Ectodermal cell (in vitro differentiated cells): ENCODE data around the gene KCNK4.

Source experiments
- H3K27ac ChIP-seq: 2 replicates; pipeline ENCODE4 v1.7.0; 2013; ENCODE audit warnings: mild to moderate bottlenecking, low read depth, low read length; ENCODE audit not compliant: insufficient read depth, poor library complexity, severe bottlenecking
- H3K27me3 ChIP-seq: 2 replicates; pipeline ENCODE4 v1.7.0; 2013; ENCODE audit warnings: mild to moderate bottlenecking, low read length; ENCODE audit not compliant: insufficient read depth, control insufficient read depth, poor library complexity, severe bottlenecking
- H3K36me3 ChIP-seq: one replicate; pipeline ENCODE4 v1.7.0; 2013; ENCODE audit warnings: low read length; ENCODE audit not compliant: control insufficient read depth, insufficient read depth
- H3K4me1 ChIP-seq: one replicate; pipeline ENCODE4 v1.7.0; 2013; ENCODE audit warnings: low read length; ENCODE audit not compliant: control insufficient read depth, insufficient read depth
- H3K4me3 ChIP-seq: 2 replicates; pipeline ENCODE4 v1.7.0; 2013; ENCODE audit warnings: low read depth, low read length, control low read depth; ENCODE audit not compliant: insufficient read depth
- H3K9me3 ChIP-seq: 2 replicates; pipeline ENCODE4 v1.7.0; 2013; ENCODE audit warnings: mild to moderate bottlenecking, low read length, moderate library complexity; ENCODE audit not compliant: control insufficient read depth
- WGBS, 2 experiments: methylation state at CpG; one replicate each; pipeline ENCODE4 v1.1.7; 2013; ENCODE audit warnings: missing lambda C conversion rate in 2 of 2; 5-methylcytosine and 5-hydroxymethylcytosine counted together

Gene KCNK4

DNA sequence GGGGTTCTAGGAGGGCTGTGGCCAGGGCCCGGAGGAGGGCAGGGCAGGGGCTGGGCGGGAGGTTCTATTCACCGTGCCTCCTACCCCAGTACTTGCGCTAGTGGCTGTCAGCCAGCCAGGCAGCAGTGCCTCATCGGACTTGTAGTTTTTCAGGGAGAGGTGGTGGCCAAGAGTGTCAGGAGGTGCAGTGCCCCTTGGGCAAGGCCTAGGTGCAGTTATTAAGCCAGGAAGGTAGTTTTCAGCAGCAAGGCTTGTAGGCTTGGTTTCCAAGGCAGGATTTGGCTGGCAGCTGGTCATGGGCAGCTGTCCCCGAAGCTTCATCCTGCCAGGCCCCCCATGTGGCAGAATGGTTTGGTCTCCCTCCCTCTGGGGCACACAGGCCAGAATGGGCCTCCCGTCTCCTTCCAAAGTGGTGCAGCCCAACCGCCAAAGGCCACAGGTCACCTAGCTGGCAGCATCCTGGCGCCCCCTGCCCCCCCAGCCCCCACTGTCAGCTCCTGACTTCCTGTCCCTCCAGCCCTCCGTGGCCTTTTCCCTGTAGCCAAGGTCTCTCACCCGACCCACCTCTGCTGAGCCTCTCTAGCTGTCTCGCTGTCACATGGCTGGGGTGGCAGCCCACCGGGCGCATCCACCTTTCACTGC, 57.4 kb downstream of the KCNK4 start:
- no peaks in the 10 kb centered on the region for H3K9me3 ChIP-seq
- peaks cover 7% of the 10 kb centered on the region for H3K4me1 ChIP-seq
- H3K36me3 ChIP-seq = no peaks in the 10 kb centered on the region
- no peak overlapping the region for H3K4me3 ChIP-seq
- 71 to 74% methylated on average over 14 of the region's 14 CpGs for WGBS, 2 experiments
- H3K27ac ChIP-seq = no peak overlapping the region
- H3K27me3 ChIP-seq = no peaks in the 10 kb centered on the region

GRCh38 chr11:64349025-64349387, 57.9 kb downstream of the KCNK4 start:
- Histone ChIP-seq H3K4me3 (no peak overlapping the region), H3K4me1 (peaks cover 12% of the 10 kb centered on the region), H3K27ac (no peak overlapping the region), H3K27me3 (no peaks in the 10 kb centered on the region), H3K9me3 (no peaks in the 10 kb centered on the region), H3K36me3 (no peaks in the 10 kb centered on the region)
- 92 to 94% methylated on average over 7 of the region's 7 CpGs for WGBS, 2 experiments

DNA sequence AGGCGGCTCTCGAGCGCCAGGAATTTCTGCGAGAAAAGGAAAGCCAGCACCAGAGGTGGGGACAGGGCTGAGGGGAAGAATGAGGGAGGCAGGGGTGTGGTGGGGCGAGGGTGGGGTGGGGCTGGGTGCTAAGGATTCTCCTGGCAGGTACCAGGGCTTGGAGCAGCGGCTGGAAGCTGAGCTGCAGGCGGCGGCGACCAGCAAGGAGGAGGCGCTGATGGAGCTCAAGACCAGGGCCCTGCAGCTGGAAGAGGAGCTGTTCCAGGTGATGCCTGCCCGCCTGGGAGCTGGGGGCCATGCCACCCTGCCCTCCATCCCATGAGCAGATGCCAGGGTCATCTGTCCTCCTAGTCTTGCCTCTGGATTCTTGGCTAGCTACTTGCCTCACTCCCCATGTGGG, 58.3 kb downstream of the KCNK4 start:
- H3K4me3 ChIP-seq = no peak overlapping the region
- no peak overlapping the region for H3K27ac ChIP-seq
- H3K9me3 ChIP-seq = no peaks in the 10 kb centered on the region
- no peaks in the 10 kb centered on the region for H3K27me3 ChIP-seq
- 89 to 90% methylated on average over 11 of the region's 11 CpGs for WGBS, 2 experiments
- peaks cover 13% of the 10 kb centered on the region for H3K4me1 ChIP-seq
- no peaks in the 10 kb centered on the region for H3K36me3 ChIP-seq
